CD4-positive, alpha-beta T cell treated with Interleukin-6 for 4 hours (primary cell): ENCODE results near the gene TBPL2.
"Not testable (repeated sequence)": the region's sequence is repeated elsewhere in the genome, so short reads cannot be mapped to it uniquely, and the experiment has no call there.

ENCODE experiments used
- DNase-seq: peaks from one replicate; pipeline ENCODE4 v3.0.0-alpha.2; 2020; ENCODE audit warnings: mixed read lengths

The TBPL2 gene

GRCh38 chr14:55440385-55440784, at the start of gene TBPL2:
TSS of gene TBPL2 (minus strand) at chr14:55440616. CDS start at chr14:55440449, 167 bp downstream.
- no peak for DNase-seq

DNA sequence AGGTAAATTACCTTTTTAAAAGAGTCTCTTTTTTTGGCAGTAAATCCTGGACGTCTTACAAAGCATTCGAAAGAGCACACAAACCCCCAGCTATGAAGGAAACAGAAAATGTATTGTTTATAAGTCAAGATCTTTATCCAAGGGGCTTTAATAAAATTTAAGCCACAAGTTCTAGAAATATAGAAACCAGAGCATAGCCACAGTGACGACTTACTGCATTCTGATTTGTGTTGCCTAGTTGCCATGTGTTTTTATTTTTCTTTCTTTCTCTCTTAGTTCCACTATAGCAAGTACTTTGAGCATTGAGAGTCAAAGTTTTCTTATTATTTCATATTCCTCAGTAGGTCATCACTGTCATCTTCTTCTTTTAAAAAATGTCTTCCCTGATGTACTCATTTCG, 47.8 kb upstream of the TBPL2 start:
- DNase-seq = no peak

DNA sequence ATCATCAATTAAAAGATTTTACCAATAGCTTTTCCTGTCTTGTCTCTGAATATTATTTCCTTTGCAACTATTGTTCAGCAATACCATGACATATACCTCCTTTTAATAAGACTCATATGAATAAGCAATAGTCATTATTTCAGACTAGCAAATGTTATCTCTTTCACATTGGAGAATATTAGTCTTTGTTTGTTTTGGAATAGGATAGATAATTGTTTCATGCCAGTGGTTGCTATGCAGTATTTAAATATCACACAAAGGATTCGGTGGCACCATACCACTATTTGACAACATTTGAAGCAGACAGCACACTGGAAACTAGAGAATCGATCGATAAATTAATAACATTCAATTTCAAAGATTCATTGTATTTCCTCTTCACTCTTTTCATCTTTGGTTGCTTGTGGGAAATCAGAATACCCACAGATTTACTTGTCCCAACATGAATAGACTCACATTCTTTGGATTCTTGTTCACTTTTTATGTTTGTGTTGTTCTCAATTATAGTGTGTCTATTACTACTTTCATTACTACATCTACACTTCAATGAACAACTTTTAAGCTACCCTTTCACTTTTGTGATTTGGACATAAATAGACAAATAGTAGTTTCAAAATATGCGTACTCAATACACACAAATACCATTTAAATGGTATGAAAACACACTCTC, 42.7 kb upstream of the TBPL2 start:
- no peak for DNase-seq

GRCh38 chr14:55481769-55482168, 41.4 kb upstream of the TBPL2 start:
- DNase-seq = no peak

DNA sequence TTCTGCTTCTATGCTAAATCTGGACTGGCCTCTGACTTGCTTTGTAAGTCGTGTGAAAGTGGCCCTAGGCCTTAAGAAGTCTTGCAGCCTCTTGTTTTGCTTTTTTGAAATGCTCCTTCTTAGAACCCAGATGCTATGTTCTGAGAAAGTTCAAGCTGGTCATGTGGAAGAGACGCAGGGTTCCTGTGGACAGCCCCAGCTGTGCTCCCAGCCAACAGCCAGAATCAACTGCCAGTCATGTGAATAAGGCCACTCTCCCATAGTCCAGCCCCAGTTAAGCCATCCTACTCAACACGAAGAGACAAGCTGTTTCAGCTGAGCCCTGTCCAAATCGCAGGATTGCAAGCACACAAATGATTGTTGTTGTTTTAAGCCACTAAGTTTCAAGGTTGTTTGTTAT, 37.3 kb upstream of the TBPL2 start:
- no peak for DNase-seq

DNA sequence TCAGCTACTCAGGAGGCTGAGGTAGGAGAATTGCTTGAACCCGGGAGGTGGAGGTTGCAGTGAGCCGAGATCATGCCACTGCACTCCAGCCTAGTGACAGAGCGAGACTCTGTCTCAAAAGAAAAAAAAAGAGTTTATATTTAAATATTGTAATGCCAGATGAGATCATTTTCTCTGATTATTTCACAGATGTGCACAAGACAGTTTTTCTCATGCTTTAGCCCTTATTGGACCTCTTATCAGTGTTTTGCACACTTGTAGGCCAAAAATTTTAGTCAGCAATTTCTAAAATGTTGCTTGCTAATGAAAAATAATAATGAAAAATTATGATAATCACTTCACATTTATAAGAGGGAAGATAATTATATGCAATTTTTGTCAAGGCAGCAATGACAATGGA, 36.0 kb upstream of the TBPL2 start:
- DNase-seq = not testable (repeated sequence)

- DNase-seq = no peak
Measured at GRCh38 chr14:55473786-55474185, 33.4 kb upstream of the TBPL2 start.

DNA sequence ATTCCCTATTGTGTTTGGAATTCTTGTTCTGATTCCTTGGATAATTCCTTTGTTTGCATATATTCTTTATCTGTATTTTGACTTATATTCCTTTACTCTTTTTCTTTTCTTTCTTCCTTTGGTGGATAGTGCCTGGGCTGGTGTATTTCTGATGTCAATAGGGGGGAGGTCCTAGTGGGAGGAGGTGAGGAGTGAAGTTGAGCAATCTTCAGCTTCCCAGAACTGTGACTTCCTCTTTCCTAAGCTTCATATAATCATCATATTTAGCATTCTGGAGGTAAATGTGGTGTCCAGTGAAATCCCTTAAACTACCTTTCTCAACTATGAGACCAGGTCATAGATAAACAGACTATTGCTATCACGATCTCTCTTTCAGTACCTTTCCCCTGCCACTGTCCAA, 29.6 kb upstream of the TBPL2 start:
- DNase-seq = no peak

GRCh38 chr14:55467307-55467706, 26.9 kb upstream of the TBPL2 start:
- no peak for DNase-seq

- no peak for DNase-seq
Measured at GRCh38 chr14:55458800-55459515, 18.5 kb upstream of the TBPL2 start.

- no peak for DNase-seq
Measured at GRCh38 chr14:55457496-55457895, 17.1 kb upstream of the TBPL2 start.

DNA sequence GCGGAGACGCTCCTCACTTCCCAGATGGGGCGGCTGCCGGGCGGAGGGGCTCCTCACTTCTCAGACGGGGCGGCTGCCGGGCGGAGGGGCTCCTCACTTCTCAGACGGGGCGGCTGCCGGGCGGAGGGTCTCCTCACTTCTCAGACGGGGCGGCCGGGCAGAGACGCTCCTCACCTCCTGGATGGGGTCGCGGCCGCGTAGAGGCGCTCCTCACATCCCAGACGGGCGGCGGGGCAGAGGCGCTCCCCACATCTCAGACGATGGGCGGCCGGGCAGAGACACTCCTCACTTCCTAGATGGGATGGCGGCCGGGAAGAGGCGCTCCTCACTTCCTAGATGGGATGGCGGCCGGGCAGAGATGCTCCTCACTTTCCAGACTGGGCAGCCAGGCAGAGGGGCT, 16.0 kb upstream of the TBPL2 start:
- DNase-seq = not testable (repeated sequence)

DNA sequence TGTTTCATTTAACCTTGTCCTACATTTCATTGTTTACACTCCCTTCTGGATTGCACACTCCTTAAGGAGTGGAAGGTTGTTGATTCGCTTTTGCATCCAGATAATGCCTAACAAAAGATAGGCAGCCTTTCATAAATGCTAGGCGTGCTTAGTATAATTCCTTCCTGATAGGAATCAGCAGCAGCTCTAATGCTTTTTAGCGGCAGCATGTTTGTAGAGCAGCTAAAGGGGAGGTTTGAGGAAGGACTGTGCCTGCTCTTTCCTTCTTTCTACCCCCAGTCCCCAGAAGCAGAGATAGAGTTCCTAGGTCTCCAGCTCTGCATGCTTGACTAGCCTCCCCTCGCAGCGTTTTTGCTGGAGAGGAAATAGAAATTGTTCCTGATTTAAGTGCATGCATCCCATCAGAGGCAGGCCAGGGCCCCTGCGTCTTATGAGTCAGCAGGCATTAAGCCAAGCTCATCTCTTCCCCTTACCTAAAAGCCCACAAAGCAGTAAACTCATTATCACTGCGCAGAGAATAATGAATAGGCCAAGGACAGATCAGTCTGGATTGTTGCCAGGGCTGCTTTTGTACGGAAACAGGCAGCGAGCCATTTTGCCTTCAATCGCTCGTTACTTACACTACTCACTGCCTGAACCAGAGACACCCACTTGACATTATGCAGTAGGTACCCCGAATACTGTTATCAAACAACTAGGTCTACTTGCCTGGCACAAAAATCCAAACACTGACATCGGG, 14.0 kb upstream of the TBPL2 start:
- no peak for DNase-seq

- no peak for DNase-seq
Measured at GRCh38 chr14:55451950-55452349, 11.5 kb upstream of the TBPL2 start.

GRCh38 chr14:55451398-55451797, 11.0 kb upstream of the TBPL2 start:
- no peak for DNase-seq

DNA sequence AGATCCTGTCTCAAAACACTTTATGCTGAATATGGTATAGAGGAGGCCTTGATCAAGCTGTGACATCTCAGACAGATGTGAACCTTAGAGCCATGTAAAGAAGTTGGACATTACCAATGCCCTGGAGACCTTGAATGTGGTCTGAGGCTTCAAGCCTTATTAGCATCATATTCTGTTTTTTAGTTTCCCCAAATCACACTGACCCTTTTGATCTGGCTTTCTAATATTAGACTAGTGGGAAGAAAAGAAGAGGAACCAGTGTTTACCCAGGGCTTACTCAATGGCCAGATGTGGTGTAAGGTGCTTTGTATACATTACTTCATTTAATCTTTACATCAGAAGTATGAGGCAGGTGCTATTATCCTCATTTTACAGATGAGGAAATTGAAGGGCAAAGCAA, 10.6 kb upstream of the TBPL2 start:
- DNase-seq = no peak

DNA sequence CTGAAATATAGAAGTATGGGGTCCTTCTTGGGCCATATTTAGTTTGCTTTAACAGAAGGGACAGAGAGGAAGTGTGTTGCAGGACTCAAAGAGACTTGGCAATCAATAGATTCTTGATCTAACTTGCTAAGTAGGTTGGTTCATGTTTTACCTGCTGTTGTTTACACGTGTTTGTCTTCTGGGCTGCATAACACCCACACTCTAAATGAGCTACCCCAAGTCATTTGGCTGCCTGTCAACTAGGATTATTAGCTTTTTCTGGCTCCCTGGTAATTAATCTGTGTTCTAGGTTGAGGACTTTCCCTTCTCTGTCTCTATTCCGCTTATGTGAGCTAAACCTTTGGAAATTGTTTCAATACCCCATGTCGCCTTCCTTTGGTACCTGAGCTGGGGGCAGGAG, 10.1 kb upstream of the TBPL2 start:
- no peak for DNase-seq

GRCh38 chr14:55450124-55450523, 9.7 kb upstream of the TBPL2 start:
- DNase-seq = no peak

GRCh38 chr14:55449116-55449515, 8.7 kb upstream of the TBPL2 start:
- no peak for DNase-seq

DNA sequence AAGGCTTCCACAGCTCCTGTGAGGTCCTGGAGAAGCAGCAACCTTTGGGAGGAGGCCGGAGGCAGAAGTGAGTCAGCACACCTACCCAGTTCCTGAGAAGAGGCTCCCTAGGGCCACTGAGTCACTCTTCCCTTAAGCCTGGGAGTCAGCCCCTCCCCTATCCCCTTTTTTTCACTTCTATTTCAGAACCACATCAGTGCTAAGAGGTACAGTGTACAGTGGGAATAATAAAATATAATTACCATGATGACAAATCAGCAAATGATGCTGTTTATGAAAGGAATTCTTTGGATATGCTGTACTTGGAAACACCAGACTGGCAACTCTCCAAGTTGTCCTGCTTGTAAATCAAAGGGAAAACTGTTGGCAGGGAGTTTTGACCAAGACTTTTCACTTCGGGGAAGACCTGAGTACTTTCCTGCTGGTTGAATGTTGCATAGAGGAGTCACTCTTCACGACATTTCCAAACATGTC, 7.8 kb upstream of the TBPL2 start:
- no peak for DNase-seq

- DNase-seq = no peak
Measured at GRCh38 chr14:55446833-55447232, 6.4 kb upstream of the TBPL2 start.

DNA sequence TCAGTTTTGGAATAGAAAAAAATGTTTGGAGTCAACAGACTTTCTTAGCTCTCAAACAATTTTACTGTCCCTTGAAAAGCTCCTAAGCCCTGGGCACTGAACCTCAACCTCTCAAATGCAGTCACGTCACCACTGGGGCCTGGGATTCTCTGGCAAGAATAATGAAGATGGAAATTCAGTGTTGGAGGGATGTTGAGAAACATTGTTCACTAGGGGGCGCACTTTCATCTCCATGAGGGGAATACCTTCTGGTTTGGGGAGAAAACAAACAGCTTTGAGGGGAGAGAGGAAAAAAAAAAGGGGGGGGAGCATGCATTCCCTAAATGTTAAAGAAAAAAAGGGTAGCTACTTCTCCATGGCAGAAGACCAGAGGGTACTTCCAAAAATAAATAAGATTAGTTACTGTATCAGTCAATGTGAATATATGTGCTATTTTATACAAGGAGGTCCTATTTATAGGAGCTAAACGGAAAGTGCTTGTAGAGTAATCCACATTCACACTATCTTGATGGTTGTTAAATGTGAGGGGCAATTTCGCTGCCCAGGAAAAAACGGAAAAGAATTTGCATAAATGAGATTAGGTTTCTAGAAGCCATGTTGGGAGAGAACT, 5.8 kb upstream of the TBPL2 start:
- DNase-seq = peak; percentile 67

DNA sequence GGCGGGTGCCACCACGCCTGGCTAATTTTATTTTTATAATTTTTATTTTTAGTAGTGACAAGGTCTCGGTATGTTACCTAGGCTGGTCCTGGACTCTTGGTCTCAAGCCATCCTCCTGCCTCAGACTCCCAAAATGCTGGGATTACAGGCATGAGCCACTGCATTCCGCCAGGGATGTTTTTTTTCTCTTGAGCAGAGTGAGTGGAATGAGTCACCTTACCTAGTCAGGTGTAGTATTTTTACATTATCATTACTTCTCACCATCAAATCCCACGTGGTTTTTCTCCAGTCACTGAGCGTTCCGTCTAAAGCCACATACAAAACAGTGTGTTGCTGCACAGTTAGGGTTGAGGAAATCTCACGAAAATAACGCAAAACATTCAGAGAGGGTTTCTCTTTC, 870 bp upstream of the TBPL2 start:
- DNase-seq = no peak
